K562 (cell line): ENCODE data around the gene DNAJC17. TPM values are rescaled to one million over a fixed set of nuclear protein-coding genes. Genes with fewer than 3 reads are reported as not detected.

Experiments used
- NONO ChIP-seq, 2 experiments: fragments of 200-400 bp in 1 of 2; fragments of 450-650 bp in 1 of 2; formaldehyde crosslinking in 1 of 2; IDR thresholded peaks; 2 replicates each; pipeline ENCODE4 v1.6.1; 2017; ENCODE audit warnings: low read depth in 2 of 2, mild to moderate bottlenecking in 2 of 2, moderate library complexity in 2 of 2, low read length in 1 of 2
- SMARCC2 ChIP-seq: fragments of 450-650 bp; IDR thresholded peaks from 2 replicates; pipeline ENCODE4 v1.6.1; 2017; ENCODE audit warnings: antibody characterized with exemption, moderate library complexity, mild to moderate bottlenecking, low read depth
- SOX6 ChIP-seq: fragments of 450-650 bp; IDR thresholded peaks from 2 replicates; pipeline ENCODE4 v1.6.1; 2014; ENCODE audit warnings: mild to moderate bottlenecking
- STAT5A ChIP-seq: IDR thresholded peaks from 2 replicates; pipeline ENCODE4 v1.6.1; 2012; ENCODE audit warnings: low read length, inconsistent platforms, borderline replicate concordance
- TAL1 ChIP-seq: fragments of 450-650 bp; IDR thresholded peaks from 2 replicates; pipeline ENCODE4 v1.6.1; 2016; ENCODE audit warnings: mild to moderate bottlenecking
- ZNF511 ChIP-seq: sonication (generic); formaldehyde crosslinking; IDR thresholded peaks from 2 replicates; pipeline ENCODE4 v1.8.0; 2022; ENCODE audit warnings: mild to moderate bottlenecking, missing genetic modification reagents
- ZNF586 ChIP-seq: fragments of 450-650 bp; formaldehyde crosslinking; conservative IDR thresholded peaks from 2 replicates; pipeline ENCODE4 v1.4.0; 2020; ENCODE audit warnings: mild to moderate bottlenecking, moderate library complexity
- ZNF668 ChIP-seq: fragments of 250-450 bp; sonication (Bioruptor Pico); IDR thresholded peaks from 2 replicates; pipeline ENCODE4 v1.8.0; 2022; ENCODE audit warnings: mild to moderate bottlenecking, inconsistent platforms
- polyA plus RNA-seq, 8 experiments: library from polyadenylated mRNA; depleted of rRNA in 4 of 8; stranded (reverse) in 5 of 8; unstranded in 3 of 8; fragments of >200 nt; fragmentation: Nextera tagmentation in 2 of 8; fragmentation: Illumina TruSeq in 1 of 8; extraction: Ambion mirVana in 2 of 8; extraction: Trizol in 1 of 8; gene quantifications; 2 replicates each; pipeline versions ENCODE4 v1.2.1 to v1.2.3, GENCODE V29; 2011 to 2014; ENCODE audit warnings: inconsistent platforms in 1 of 8, missing spikeins in 1 of 8
- total RNA-seq, 7 experiments: library from RNA; depleted of rRNA in 6 of 7; stranded (reverse); fragments of >200 nt in 6 of 7; fragmentation: Illumina TruSeq in 2 of 7; extraction: Trizol in 2 of 7; gene quantifications; 2 replicates each; pipeline versions ENCODE4 v1.2.1 to v1.2.3, GENCODE V29; 2011 to 2021; ENCODE audit warnings: low replicate concordance in 1 of 7
- TF ChIP-seq, protein P1 (sequence below): sonication (generic); IDR thresholded peaks from 2 replicates; pipeline ENCODE4 v1.6.1; 2016
- TF ChIP-seq, protein P2 (sequence below): fragments of 450-650 bp; IDR thresholded peaks from 2 replicates; pipeline ENCODE4 v1.7.1; 2018; ENCODE audit warnings: mild to moderate bottlenecking, low read depth; ENCODE audit not compliant: partially characterized antibody

DNAJC17 gene
- total and polyA plus RNA-seq, 9 of the 15 experiments (the other 6 are each of a cell fraction or from before 2014, with no cell fraction given): 2.4 to 79.4 (median 44.2) TPM

- TF ChIP-seq, protein P1, sequence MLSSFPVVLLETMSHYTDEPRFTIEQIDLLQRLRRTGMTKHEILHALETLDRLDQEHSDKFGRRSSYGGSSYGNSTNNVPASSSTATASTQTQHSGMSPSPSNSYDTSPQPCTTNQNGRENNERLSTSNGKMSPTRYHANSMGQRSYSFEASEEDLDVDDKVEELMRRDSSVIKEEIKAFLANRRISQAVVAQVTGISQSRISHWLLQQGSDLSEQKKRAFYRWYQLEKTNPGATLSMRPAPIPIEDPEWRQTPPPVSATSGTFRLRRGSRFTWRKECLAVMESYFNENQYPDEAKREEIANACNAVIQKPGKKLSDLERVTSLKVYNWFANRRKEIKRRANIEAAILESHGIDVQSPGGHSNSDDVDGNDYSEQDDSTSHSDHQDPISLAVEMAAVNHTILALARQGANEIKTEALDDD: no peak
- TF ChIP-seq NONO (IDR thresholded peaks at IDR 0.05; ENCODE audit: low read depth in 2 of 2, low read length in 1 of 2): no peak
- TF ChIP-seq ZNF668 (CRISPR knock-in tag): no peak
- no peak for TF ChIP-seq TAL1
- no peak for TF ChIP-seq ZNF586 (CRISPR knock-in tag)
- no peak for TF ChIP-seq SOX6
- TF ChIP-seq SMARCC2: no peak
- no peak for TF ChIP-seq ZNF511 (CRISPR knock-in tag)
- TF ChIP-seq, protein P2, sequence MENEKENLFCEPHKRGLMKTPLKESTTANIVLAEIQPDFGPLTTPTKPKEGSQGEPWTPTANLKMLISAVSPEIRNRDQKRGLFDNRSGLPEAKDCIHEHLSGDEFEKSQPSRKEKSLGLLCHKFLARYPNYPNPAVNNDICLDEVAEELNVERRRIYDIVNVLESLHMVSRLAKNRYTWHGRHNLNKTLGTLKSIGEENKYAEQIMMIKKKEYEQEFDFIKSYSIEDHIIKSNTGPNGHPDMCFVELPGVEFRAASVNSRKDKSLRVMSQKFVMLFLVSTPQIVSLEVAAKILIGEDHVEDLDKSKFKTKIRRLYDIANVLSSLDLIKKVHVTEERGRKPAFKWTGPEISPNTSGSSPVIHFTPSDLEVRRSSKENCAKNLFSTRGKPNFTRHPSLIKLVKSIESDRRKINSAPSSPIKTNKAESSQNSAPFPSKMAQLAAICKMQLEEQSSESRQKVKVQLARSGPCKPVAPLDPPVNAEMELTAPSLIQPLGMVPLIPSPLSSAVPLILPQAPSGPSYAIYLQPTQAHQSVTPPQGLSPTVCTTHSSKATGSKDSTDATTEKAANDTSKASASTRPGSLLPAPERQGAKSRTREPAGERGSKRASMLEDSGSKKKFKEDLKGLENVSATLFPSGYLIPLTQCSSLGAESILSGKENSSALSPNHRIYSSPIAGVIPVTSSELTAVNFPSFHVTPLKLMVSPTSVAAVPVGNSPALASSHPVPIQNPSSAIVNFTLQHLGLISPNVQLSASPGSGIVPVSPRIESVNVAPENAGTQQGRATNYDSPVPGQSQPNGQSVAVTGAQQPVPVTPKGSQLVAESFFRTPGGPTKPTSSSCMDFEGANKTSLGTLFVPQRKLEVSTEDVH: no peak
- TF ChIP-seq STAT5A: no peak
- TF ChIP-seq, all 486 proteins: peak for 0
Measured at GRCh38 chr15:40856746-40857145, 49.5 kb upstream of the DNAJC17 start (continued).
